HG02973 (cell line): ENCODE measurements around the gene CACNA1A.

Experiments used
- ATAC-seq: cut with Tn5 transposase; IDR thresholded peaks from one replicate; pipeline ENCODE4 v1.9.1; 2021; ENCODE audit warnings: moderate library complexity; ENCODE audit not compliant: unreplicated experiment

CACNA1A gene

GRCh38 chr19:13493516-13494310 is 12.6 kb downstream of the CACNA1A start:
- no peak for ATAC-seq

- no peak for ATAC-seq
Measured at GRCh38 chr19:13492128-13492527, 14.2 kb downstream of the CACNA1A start.

GRCh38 chr19:13487985-13488384 is 18.3 kb downstream of the CACNA1A start:
- no peak for ATAC-seq

- no peak for ATAC-seq
Measured at GRCh38 chr19:13484166-13484565, 22.1 kb downstream of the CACNA1A start.

GRCh38 chr19:13483215-13483614 is 23.1 kb downstream of the CACNA1A start:
- ATAC-seq, result no peak

GRCh38 chr19:13478576-13478975 is 27.7 kb downstream of the CACNA1A start:
- ATAC-seq, result no peak

GRCh38 chr19:13476071-13476470 is 30.2 kb downstream of the CACNA1A start:
- ATAC-seq, result no peak

- ATAC-seq, result no peak
Measured at GRCh38 chr19:13475044-13475443, 31.2 kb downstream of the CACNA1A start.

GRCh38 chr19:13466697-13467096 is 39.6 kb downstream of the CACNA1A start:
- no peak for ATAC-seq

GRCh38 chr19:13463296-13463695 is 43.0 kb downstream of the CACNA1A start:
- ATAC-seq, result no peak

- ATAC-seq, result no peak
Measured at GRCh38 chr19:13461536-13461935, 44.7 kb downstream of the CACNA1A start.

- no peak for ATAC-seq
Measured at GRCh38 chr19:13460045-13460444, 46.2 kb downstream of the CACNA1A start.

- no peak for ATAC-seq
Measured at GRCh38 chr19:13459351-13459750, 46.9 kb downstream of the CACNA1A start.

GRCh38 chr19:13451434-13451995 is 54.8 kb downstream of the CACNA1A start:
- no peak for ATAC-seq

GRCh38 chr19:13447978-13448377 is 58.3 kb downstream of the CACNA1A start:
- no peak for ATAC-seq

GRCh38 chr19:13441810-13442512 is 64.3 kb downstream of the CACNA1A start:
- ATAC-seq, result no peak

- ATAC-seq, result no peak
Measured at GRCh38 chr19:13437919-13438618, 68.2 kb downstream of the CACNA1A start.

- ATAC-seq, result no peak
Measured at GRCh38 chr19:13436352-13436751, 69.9 kb downstream of the CACNA1A start.

- ATAC-seq, result no peak
Measured at GRCh38 chr19:13430790-13431582, 75.3 kb downstream of the CACNA1A start.

- no peak for ATAC-seq
Measured at GRCh38 chr19:13429563-13429962, 76.7 kb downstream of the CACNA1A start.

- no peak for ATAC-seq
Measured at GRCh38 chr19:13428352-13428751, 77.9 kb downstream of the CACNA1A start.
